Hematopoietic multipotent progenitor cell (in vitro differentiated cells): Measurements from ENCODE around the gene HDAC1. TPM values are rescaled to one million over a fixed set of nuclear protein-coding genes. Genes with fewer than 3 reads are reported as not detected.
"Not testable (repeated sequence)": the region's sequence is repeated elsewhere in the genome, so short reads cannot be mapped to it uniquely, and the experiment has no call there.

Experiments used
- DNase-seq, 3 donors: peaks; one replicate each; pipeline ENCODE4 v3.0.0-alpha.2; 2011 to 2015; ENCODE audit warnings: low read depth in 2 of 3, low spot score in 2 of 3
- total RNA-seq: library from RNA; depleted of rRNA; stranded (reverse); fragments of >200 nt; gene quantifications from one replicate; pipeline ENCODE4 v1.2.3, GENCODE V29; 2012

The HDAC1 gene
- total RNA-seq, 1 donor, result 65.7 TPM

DNA sequence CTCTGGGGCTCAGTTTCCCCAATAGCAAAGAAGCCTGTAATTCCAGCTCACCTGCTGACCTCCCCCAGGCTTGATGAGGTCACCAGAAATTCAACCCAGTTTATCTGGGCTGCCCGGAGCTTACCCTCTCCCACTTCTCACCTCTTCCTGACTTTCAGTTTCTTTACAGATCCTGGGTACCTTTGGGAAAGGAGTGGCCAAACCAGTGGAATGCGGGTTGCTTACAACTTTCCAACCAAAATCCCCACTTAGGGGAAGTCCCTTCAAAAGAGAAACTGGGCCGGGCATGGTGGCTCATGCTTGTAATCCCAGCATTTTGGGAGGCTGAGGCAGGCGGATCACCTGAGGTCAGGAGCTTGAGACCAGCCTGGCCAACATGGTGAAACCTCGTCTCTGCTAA, 50.1 kb downstream of the HDAC1 start:
- DNase-seq, result no peak

DNA sequence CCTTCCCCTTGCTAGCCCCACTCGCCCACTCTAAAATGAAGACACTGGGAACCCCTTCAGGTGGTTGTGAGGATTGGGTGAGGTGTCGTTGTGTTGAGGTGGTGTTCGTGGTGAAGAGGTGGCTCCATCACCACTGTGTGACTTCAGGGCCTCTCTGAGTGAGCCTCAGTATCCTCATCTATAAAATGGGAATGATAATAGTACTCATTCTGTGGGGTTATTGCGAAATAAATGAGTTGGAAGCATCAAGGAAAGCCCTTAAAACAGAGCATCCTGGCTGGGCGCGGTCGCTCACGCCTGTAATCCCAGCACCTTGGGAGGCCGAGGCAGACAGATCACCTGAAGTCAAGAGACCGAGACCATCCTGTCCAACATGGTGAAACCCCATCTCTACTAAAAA, 50.8 kb downstream of the HDAC1 start:
- no peak for DNase-seq

DNA sequence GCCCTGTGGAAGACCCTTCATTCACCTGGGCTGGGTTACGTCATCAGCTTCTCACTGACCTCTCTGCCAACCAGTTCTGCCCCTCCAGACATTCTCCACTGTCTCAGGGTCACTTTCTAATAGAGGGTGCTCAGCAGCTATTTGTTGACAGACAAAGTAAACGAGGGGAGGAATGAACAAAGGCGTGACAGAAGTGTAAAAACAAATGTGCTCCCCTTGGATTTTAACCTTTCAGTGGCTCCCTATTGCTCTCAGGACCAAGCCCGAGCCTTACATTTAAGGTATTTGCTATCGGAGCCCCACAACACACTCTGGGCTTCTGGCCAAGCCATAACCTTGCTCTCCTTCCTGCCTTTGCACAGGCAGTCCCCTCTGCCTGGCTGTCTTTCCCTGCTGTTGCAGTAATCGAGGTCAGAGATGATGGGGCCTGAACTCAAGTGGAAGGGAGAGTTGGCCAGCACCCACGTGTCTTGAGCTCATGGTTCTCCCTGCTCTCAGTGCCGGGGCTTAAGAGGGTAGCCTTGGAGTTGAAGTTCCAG, 53.5 kb downstream of the HDAC1 start:
- DNase-seq, result peak in 2 of 3 donors; percentile 43 to 72

DNA sequence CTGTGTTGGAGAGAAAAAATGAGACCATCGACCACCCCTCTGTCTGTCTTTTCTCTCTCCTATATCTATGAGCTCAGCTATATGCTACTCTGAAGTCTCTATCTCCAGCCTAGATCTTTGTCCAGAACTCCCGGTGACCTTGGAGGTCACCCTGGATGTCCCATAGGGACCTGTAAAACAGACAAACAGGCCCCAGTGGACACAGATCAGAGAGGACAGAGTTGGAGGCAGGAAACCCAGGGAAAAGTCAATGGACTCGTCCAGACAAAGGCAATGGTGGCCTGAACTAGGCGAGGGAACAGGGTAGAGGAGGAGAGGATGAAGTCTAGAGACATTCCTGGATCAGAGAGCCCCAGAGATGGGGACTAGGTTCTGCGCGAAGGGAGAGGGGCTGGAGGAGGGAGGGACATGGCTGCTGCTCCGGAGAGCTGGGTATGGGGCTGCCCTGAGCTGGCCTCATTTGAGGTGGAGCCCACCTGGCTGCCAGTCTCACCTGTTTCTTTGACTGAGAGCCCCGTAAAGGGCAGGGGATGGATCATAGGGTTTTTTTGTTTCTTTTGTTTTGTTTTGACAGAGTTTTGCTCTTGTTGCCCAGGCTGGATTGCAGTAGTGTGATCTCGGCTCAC, 54.8 kb downstream of the HDAC1 start:
- DNase-seq, result no peak

DNA sequence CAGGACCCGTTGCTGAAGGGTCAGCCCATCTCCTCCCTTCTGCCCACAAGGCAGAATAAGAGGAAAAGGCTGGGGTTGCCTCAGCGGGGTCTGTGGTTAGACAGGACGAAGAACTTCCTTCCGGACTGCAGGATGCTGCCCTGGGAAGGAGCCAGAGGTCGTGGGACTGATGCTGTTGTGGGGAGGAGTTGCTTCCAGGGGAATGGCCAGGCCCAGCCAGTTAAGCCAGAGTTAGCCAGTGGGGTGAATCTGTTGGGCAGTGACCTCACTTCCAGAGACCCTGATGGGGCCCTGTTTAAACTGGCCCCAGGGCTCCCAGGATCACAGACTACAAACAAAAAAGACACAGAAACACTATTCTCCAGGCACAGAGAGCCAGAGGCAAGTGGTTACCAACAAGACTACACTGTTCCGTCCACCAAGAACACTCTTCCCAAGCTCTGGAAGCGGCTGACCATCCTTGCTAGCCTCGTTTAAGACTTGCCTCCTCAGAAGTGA, 57.4 kb downstream of the HDAC1 start:
- peak in 1 of 3 donors; percentile 26 for DNase-seq

DNA sequence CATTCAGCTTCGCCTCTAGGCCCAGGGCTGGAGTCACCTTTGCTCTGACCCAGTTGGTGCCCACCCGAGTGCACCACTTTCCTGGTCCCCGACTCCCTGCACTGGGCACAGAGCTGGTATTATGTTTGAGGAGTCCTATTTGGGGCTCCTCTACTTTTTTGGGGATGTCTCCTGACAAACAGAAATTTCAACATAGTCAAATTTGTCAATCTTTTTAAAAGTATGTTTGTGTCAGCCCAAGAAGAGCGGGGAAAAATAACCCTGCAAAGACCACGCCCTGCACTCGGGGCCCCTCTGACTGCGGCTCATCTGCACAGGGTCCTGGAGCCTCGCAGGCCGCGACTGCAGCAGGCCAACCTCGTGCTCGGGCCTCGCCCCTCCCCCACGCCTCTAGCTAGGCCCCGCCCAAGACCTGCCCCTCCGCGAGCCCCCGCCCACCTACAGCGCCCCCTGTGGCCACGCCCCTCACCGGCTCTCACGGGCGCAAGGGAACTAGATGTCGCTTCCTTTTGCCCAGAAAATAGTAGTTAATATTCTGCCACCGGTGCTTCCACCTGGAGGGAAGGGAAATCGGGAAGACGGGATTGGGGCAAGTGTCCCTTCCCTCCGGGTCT, 59.0 kb downstream of the HDAC1 start:
- peak in 1 of 3 donors; percentile 81 for DNase-seq

DNA sequence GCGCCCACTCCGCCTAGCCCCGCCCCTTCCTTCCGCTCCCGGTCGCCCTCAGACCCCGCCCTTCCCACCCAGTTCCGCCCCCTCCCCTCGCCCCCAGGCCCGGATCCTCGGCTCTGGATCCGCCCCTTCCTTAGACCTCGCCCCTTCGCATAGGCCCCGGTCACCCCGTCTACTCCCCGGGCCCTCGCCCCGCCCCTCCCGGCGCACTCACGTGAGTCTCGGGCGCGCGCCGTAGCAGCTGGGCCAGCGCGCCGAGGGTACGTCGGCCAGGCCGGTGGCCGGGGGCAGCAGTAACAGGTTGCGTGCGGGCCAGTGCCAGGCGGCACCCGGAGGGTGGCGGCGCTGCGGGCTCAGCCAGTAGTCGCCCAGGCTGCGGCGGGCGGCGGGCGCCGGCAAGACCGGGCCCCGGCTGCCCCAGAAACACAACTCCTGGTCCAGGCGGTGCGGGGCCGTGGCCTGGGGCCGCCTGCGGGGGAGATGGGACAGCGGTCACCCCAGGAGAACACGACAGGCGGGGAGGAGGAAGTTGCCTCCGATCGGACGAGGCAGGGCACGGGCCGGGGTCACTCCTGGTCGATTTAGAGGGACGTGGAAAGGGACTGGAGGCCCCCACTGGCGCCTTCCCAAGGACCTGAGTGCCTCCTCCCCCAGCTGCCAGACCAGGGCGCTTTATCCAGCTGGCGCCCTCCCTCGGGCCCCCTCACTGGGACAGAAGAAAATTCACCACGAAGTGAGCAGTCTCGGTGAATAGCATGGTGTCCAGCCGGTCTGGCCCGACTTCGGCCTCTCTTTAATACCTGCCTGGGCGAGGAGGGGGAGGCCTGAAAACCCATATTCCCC, 59.7 kb downstream of the HDAC1 start:
- peak in 2 of 3 donors; percentile 96 to 97 for DNase-seq

DNA sequence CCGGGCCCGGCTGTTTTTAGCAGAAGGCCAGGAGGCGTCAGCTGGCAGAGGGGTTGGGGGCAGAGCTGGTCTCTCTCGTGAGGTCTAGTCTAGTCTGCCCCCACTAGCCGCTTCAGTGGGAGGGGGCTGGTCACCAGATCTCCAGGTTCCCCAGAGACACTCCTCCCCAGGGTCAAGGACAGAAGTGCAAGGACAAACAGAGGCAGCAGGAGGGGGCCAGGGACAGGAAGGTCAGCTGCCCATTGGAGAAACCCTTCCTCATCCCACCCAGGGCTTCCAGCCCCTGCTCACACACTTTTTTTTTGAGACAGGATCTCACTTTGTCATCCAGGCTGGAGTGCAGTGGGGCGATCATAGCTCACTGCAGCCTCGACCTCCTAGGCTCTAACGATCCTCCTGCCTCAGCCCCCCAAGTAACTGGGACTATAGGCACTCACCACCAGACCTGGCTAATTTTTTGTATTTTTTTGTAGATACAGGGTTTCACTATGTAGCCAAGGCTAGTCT, 60.4 kb downstream of the HDAC1 start:
- DNase-seq, result no peak

DNA sequence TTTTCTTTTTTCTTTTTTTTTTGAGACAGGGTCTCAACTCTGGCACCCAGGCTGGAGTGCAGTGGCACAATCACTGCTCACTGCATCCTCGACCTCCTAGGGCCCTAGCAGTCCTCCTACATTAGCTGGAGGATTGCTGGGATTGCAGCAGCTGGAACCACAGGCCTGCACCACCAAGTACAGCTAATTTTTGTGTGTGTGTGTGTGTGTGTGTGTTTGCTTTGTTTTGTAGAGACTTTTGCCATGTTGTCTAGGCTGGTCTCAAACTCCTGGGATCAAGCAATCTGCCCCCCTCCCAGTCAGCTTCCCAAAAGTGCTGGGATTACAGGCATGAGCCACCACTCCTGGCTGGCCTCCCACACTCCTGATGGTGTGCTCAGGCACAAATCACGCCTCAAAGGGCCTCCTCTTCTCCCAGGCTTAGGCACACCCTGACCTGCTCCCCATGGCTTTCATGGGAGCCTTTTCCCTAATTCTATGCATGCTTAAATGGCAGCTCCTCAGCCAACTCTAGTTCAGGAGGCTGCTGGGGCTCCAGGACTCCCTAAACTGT, 61.0 kb downstream of the HDAC1 start:
- DNase-seq, result no peak

DNA sequence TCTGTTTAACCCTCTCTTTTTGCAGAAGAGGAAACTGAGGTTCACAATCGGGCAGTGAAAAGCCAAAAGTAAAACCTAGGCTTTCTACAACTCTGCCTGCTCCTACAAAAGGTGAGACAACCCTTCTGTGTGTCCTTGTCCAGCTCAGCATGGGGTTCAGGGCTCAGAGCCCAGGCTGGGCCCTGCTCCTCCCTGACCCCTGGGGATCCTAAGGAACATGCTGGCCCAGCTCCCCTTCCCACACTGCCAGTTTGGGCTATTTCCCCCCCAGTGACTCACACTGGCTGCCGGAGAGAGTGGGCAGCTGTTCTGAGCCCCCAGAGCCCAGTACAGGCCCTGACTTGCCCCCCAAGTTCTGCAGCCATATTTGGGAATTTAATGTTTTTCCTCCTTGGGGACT, 61.5 kb downstream of the HDAC1 start:
- DNase-seq, result no peak

DNA sequence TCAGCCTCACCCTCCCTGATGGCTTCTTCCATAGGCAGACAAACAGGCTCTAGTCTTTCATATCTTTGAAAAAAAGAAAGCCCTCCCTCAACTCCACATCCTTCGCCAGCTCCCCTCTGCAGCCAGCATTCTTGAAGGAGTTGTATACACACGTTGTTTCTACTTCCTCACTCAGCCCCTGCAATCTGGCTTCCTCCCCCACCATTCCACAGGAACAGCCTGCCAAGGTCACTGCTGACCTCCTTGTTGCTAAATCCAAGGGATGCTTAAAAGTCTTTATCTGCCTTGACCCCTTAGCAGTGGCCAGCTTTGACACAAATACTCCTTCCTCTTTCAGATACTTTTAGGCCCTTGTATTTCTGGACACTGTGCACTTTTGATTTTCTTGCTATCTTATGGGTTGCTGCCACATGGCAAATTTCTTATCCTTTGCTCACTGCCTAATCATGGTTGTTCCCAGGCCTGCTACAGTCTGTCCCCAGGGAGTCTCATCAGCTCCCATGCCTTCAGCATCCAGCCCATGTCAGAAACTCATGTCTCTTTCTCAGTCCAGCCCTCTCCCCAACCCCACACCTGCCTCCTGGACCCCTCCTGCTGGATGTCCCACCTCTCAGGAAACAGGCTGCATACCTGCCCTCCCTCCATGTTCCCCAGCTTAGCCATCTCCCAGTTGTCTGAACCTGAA, 62.1 kb downstream of the HDAC1 start:
- DNase-seq, result no peak

DNA sequence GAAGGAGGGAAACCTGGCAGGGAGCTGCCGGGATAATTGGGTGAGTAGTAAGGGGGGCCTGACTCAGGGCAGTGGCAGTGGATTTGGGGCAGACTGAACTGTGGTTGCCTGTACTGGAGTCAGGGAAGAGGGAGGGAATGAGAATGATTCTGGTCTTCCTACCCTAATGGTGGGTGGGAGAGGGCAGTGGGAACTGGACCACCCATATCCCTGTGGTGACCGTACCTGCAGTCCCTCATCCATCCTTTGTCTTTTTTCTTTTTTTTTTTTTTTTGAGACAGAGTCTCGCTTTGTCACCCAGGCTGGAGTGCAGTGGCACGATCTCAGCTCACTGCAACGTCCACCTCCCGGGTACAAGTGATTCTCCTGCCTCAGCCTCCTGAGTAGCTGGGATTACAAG, 63.9 kb downstream of the HDAC1 start:
- not testable (repeated sequence) for DNase-seq

DNA sequence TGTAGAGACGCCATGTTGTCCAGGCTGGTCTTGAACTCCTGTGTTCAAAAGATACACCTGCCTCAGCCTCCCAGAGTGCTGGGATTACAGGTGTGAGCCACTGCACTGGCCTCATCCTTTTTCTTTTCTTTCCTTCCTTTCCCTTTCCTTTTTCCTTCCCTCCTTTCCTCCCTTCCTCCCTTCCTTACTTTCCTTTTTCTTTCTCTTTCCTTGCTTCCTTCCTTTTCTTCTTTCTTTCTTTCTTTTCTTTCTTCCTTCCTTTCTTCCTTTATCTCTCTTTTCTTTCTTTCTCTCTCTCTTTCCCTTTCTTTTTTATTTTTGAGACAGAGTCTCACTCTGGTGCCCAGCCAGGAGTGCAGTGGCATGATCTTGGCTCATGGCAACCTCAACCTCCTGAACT, 64.6 kb downstream of the HDAC1 start:
- no peak for DNase-seq

DNA sequence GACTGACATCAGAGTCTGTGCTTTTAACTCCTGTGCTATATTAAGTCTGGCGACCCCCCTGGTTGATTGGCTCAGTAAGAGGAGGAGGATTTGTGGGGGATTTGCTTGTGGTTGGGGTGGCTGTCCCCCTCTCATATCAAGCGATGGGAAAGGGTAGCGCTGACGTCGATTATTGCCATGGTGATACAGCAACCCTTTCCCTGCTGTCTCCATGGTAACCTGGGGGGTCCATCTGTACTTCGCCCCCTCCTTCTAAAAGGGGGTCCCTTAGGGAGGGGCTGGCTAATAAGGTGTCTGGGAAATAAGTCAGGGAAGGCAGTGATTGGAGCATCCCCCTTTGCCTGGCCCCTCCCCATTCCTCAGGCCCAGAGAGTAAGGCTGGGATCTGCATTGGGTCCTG, 65.7 kb downstream of the HDAC1 start:
- no peak for DNase-seq

DNA sequence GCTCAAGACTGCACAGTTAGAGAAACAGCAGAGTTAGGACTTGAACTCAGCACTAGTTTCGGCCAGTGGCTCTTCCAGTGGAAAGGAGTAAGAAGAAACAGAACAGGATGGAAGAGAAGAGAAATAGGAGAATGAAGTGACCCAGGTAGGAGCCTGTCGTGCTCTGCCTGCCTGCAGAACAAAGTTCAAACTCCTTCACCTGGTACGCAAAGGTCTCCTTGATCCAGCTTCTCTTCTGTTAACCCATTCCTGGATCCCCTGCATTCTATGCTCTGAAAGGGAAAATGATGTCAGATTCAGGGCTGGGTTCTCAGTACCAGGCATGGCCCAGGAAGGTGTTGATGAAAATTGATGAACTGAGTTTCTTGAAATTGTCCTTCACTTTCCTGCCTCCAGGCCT, 66.6 kb downstream of the HDAC1 start:
- no peak for DNase-seq

DNA sequence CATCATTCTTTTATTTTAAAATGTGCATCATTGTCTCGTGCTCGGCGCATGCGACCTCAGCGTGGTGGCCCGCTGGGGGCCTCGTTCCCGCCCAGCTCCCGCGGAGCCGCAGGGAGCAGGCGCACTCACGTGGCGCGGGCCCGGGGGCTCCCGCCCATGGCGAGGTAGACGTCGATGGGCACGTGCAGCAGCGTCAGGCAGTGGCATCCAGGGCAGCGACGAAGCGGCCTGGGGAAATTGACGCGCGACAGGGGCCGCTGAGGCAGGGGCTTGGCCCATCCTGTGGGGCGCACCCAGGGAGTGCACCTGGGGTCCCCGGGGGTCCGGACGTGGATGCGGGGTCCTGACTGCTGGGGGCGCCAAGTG, 69.4 kb downstream of the HDAC1 start:
- no peak for DNase-seq

DNA sequence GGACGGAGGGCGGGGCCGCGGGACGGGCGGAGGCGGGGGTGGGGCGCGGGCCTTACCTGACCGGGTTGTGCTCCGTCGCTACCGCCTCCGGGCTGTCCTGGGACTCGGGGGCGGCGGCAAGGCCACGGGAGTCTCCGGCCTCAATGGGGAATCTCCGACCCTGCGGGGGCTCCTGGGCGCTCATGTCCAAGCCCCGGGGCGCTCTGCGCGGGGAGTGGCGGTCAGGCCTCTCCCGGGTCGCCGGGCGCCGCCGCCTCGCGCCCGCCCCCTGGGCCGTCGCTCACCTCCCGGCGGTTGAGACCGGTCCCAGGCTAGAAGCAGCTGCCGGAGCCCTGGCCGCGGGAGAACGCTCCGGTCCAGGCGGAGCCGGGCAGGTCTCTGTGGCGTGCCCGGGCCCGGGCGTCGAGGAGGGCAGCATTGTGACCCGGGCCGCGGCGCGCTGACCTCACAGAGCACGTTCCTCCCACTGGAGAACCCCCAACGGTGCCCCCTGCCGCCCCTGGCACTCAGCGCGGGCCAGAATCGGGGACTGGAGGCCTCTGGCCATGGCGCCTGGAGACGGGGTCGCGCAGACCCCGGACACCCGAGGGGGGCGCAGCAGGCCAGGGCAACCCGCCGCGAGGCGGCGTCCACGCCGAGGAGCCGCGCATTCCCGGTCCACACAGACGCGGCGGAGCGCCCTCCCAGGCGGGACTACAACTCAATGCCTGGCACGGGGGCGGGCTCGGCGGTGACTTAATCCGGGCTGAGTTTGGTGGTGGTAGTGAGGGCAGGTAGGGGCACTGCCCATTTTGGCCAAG, 70.0 kb downstream of the HDAC1 start:
- DNase-seq, result peak in 2 of 3 donors; percentile 20 to 51

DNA sequence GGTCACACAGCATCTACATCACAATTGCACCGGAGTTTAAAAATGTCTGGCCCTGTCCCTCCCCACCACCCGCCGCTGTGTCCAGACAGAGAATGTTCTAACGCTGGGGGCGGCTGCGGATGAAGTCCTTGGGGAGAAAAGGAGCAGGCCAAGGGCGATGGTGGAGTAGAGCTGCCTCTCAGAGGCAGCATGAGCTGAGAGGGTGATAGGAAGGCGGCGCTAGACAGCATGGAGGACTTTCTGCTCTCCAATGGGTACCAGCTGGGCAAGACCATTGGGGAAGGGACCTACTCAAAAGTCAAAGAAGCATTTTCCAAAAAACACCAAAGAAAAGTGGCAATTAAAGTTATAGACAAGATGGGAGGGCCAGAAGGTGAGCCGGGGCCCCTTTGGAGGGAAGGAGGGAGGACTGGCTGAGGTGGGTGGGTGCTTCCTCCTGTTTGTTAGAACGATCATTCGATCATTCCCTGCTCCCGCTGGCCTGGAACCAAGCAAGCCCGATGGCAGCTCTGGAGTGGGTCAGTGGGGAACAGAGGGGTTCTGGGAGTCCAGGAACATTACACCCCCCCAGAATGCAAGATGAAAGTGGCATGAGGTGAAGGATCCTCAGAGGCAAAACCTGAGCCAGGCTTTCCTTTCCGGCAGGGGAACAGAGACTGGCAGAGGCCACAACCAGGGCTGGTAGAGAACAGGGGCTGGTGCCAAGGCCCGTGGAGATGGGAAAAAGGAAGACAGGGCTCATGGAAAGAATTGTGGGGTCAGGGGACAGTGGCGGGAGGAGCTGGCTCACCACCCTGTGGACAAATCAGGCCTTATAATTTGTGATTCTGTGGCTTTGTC, 70.8 kb downstream of the HDAC1 start, which contains the start of the genes FAM229A and TSSK3:
Gene FAM229A, minus strand, starts transcription at position 12 of the 840 bp plus-strand sequence. CDS start 394 bp downstream, outside the sequence.
Gene TSSK3, plus strand, starts transcription at position 66 of the 840 bp plus-strand sequence. Its CDS starts 163 bp downstream, at position 229.
- no peak for DNase-seq
